Breast epithelium (tissue), 3 donors: ENCODE results near the gene STAB2.

Source experiments
- CTCF ChIP-seq, 3 donors: fragments of 450-650 bp; IDR thresholded peaks; one replicate each; pipeline ENCODE4 v1.5.1; 2016 to 2017; ENCODE audit warnings: antibody characterized with exemption in 3 of 3, mild to moderate bottlenecking in 3 of 3, moderate library complexity in 3 of 3
- POLR2A ChIP-seq: fragments of 450-650 bp; IDR thresholded peaks from one replicate; pipeline ENCODE4 v1.6.1; 2016; ENCODE audit warnings: antibody characterized with exemption, mild to moderate bottlenecking, moderate library complexity

GRCh38 chr12:103639983-103640382 lies 52.9 kb downstream of the STAB2 start:
- TF ChIP-seq POLR2A (no peak), CTCF (IDR thresholded peaks at IDR 0.05) (no peak)
